GM18907 (cell line): ENCODE results near the gene BCL2L2.
"Not testable (repeated sequence)": the region's sequence is repeated elsewhere in the genome, so short reads cannot be mapped to it uniquely, and the experiment has no call there.

Source experiments
- ATAC-seq: cut with Tn5 transposase; IDR thresholded peaks from one replicate; pipeline ENCODE4 v1.9.1; 2021; ENCODE audit warnings: mild to moderate bottlenecking, moderate library complexity; ENCODE audit not compliant: unreplicated experiment

BCL2L2 gene

GRCh38 chr14:23306412-23307145, at the start of gene BCL2L2:
TSS of gene BCL2L2 (plus strand) at chr14:23306833. CDS start at chr14:23307768, 935 bp downstream.
- ATAC-seq: no peak

GRCh38 chr14:23258256-23258655, 48.4 kb upstream of the BCL2L2 start:
- no peak for ATAC-seq

GRCh38 chr14:23259426-23259825, 47.2 kb upstream of the BCL2L2 start:
- no peak for ATAC-seq

GRCh38 chr14:23260849-23261248, 45.8 kb upstream of the BCL2L2 start:
- ATAC-seq: not testable (repeated sequence)

GRCh38 chr14:23269193-23269592, 37.4 kb upstream of the BCL2L2 start:
- no peak for ATAC-seq

GRCh38 chr14:23275412-23275811, 31.2 kb upstream of the BCL2L2 start:
- no peak for ATAC-seq

GRCh38 chr14:23277189-23277588, 29.4 kb upstream of the BCL2L2 start:
- ATAC-seq: no peak

GRCh38 chr14:23277928-23278327, 28.7 kb upstream of the BCL2L2 start:
- ATAC-seq: not testable (repeated sequence)

- no peak for ATAC-seq
Measured at GRCh38 chr14:23281247-23281646, 25.4 kb upstream of the BCL2L2 start.

- no peak for ATAC-seq
Measured at GRCh38 chr14:23284654-23285529, 21.7 kb upstream of the BCL2L2 start.

GRCh38 chr14:23285530-23286019, 21.1 kb upstream of the BCL2L2 start:
- ATAC-seq: peak; percentile 33

- peak; percentile 98 for ATAC-seq
Measured at GRCh38 chr14:23286020-23286901, 20.4 kb upstream of the BCL2L2 start, which contains the start of gene HOMEZ. TSS of gene HOMEZ (minus strand) at chr14:23286132. CDS start at chr14:23285952, 180 bp downstream.

GRCh38 chr14:23286902-23287479, 19.6 kb upstream of the BCL2L2 start:
- ATAC-seq: no peak

GRCh38 chr14:23294734-23295561, 11.7 kb upstream of the BCL2L2 start:
- peak; percentile 40 for ATAC-seq

- no peak for ATAC-seq
Measured at GRCh38 chr14:23296012-23296777, 10.4 kb upstream of the BCL2L2 start.

- ATAC-seq: no peak
Measured at GRCh38 chr14:23297096-23297495, 9.5 kb upstream of the BCL2L2 start.

GRCh38 chr14:23297611-23298277, 8.9 kb upstream of the BCL2L2 start:
- ATAC-seq: no peak
